HEK293 (cell line): ENCODE data around the gene TEX19.

Experiments
- PRDM10 ChIP-seq: fragments of 450-650 bp; formaldehyde crosslinking; IDR thresholded peaks from 2 replicates; pipeline ENCODE4 v1.5.1; 2016; ENCODE audit warnings: missing biosample characterization, missing genetic modification characterization
- ZNF707 ChIP-seq: fragments of 450-650 bp; formaldehyde crosslinking; IDR thresholded peaks from 2 replicates; pipeline ENCODE4 v1.5.1; 2016; ENCODE audit warnings: missing biosample characterization, missing genetic modification characterization

- TF ChIP-seq ZNF707 (tag by site-specific recombination) = no peak
- no peak for TF ChIP-seq PRDM10 (tag by site-specific recombination)
Observed at GRCh38 chr17:82349287-82349701, 9.8 kb upstream of the TEX19 start.
